SK-N-MC (cell line): ENCODE measurements around the gene DHX15.

Experiments
- EZH2 ChIP-seq: fragments of 200-600 bp; sonication (generic); IDR thresholded peaks from one replicate; pipeline ENCODE4 v1.6.1; 2017; ENCODE audit warnings: antibody characterized with exemption
- POLR2AphosphoS5 ChIP-seq: IDR thresholded peaks from 2 replicates; pipeline ENCODE4 v1.6.1; 2012; ENCODE audit warnings: mild to moderate bottlenecking, low read depth, low read length, borderline replicate concordance

DNA sequence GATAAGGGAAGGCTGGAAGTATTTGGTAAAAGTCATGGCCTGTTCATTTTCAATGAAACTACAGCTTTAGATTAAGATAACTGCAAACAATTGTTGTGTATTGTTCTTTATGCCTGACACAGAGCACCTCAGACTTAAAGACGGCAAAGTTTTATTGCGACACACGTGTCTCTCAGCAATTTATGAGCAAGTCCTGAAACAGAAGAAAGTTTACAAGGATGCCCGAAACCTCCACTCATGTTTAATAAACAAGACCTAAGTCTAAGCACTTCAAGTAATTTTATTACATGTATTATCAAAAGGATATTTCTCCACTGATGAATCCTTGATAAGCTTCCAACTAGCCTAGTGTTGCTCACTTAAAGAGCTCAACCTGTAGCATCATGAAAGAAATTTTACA, 51.0 kb downstream of the DHX15 start:
- TF ChIP-seq EZH2, result no peak
- no peak for TF ChIP-seq POLR2AphosphoS5
